Measurements from ENCODE around the gene DNLZ.
"Not testable (repeated sequence)": the region's sequence is repeated elsewhere in the genome, so short reads cannot be mapped to it uniquely, and the experiment has no call there.

The DNLZ gene

GRCh38 chr9:136358016-136358415 lies 5.5 kb downstream of the DNLZ start:
- DNase-seq: no peak

GRCh38 chr9:136357202-136357725 lies 6.3 kb downstream of the DNLZ start:
- no peak for DNase-seq

- DNase-seq: no peak
Measured at GRCh38 chr9:136355616-136356557, 7.7 kb downstream of the DNLZ start.

- DNase-seq: no peak
Measured at GRCh38 chr9:136354592-136355085, 8.9 kb downstream of the DNLZ start.

GRCh38 chr9:136353757-136354488 lies 9.6 kb downstream of the DNLZ start:
- no peak for DNase-seq

GRCh38 chr9:136353088-136353487 lies 10.5 kb downstream of the DNLZ start:
- no peak for DNase-seq

GRCh38 chr9:136352682-136353081 lies 10.9 kb downstream of the DNLZ start:
- DNase-seq: no peak

GRCh38 chr9:136351868-136352267 lies 11.7 kb downstream of the DNLZ start:
- DNase-seq: not testable (repeated sequence)

- no peak for DNase-seq
Measured at GRCh38 chr9:136351252-136351800, 12.2 kb downstream of the DNLZ start.

GRCh38 chr9:136349546-136349945 lies 14.0 kb downstream of the DNLZ start:
- DNase-seq: no peak

GRCh38 chr9:136348691-136349090 lies 14.9 kb downstream of the DNLZ start:
- no peak for DNase-seq

GRCh38 chr9:136347472-136348256 lies 15.9 kb downstream of the DNLZ start:
- DNase-seq: no peak

- no peak for DNase-seq
Measured at GRCh38 chr9:136346927-136347465, 16.5 kb downstream of the DNLZ start.

- no peak for DNase-seq
Measured at GRCh38 chr9:136346157-136346481, 17.4 kb downstream of the DNLZ start.

GRCh38 chr9:136345281-136346156 lies 18.0 kb downstream of the DNLZ start:
- no peak for DNase-seq

- DNase-seq: no peak
Measured at GRCh38 chr9:136344544-136345280, 18.8 kb downstream of the DNLZ start.

GRCh38 chr9:136343884-136344269 lies 19.7 kb downstream of the DNLZ start:
- no peak for DNase-seq

- no peak for DNase-seq
Measured at GRCh38 chr9:136343121-136343883, 20.2 kb downstream of the DNLZ start.

Measured in GDM1 (cell line).